GM23338 (cell line): ENCODE measurements around the gene DCAF17. TPM values are rescaled to one million over a fixed set of nuclear protein-coding genes. Genes with fewer than 3 reads are reported as not detected.

Source experiments
- ATAC-seq: fragments of 200-7000 bp; cut with Tn5 transposase; 3 replicates; pipeline ENCODE4 v1.9.1; 2020
- DNase-seq: peaks from one replicate; pipeline ENCODE4 v3.0.0-alpha.2; 2015; ENCODE audit warnings: low spot score
- H2AFZ ChIP-seq: fragments of 200-600 bp; sonication (generic); 2 replicates; pipeline ENCODE4 v1.8.0; 2016; ENCODE audit warnings: antibody characterized with exemption, mild to moderate bottlenecking, moderate library complexity
- H3F3A ChIP-seq: fragments of 200-600 bp; sonication (generic); replicated peaks from 2 replicates; pipeline ENCODE4 v1.8.0; 2017; ENCODE audit warnings: antibody characterized with exemption, mixed run types, low read depth
- H3K27ac ChIP-seq: fragments of 200-600 bp; sonication (generic); 2 replicates; pipeline ENCODE4 v1.6.1; 2016; ENCODE audit warnings: low read depth
- H3K27me3 ChIP-seq: fragments of 200-600 bp; sonication (generic); 2 replicates; pipeline ENCODE4 v1.8.0; 2016; ENCODE audit warnings: mild to moderate bottlenecking, mixed run types, moderate library complexity; ENCODE audit not compliant: insufficient read depth
- H3K36me3 ChIP-seq: fragments of 200-600 bp; sonication (generic); 2 replicates; pipeline ENCODE4 v1.8.0; 2016; ENCODE audit warnings: mild to moderate bottlenecking; ENCODE audit not compliant: insufficient read depth
- H3K4me1 ChIP-seq: fragments of 200-600 bp; sonication (generic); 2 replicates; pipeline ENCODE4 v1.8.0; 2016; ENCODE audit warnings: mild to moderate bottlenecking, moderate library complexity; ENCODE audit not compliant: insufficient read depth
- H3K4me2 ChIP-seq: fragments of 200-600 bp; sonication (generic); 2 replicates; pipeline ENCODE4 v1.7.1; 2017; ENCODE audit warnings: mixed run types
- H3K4me3 ChIP-seq: fragments of 200-600 bp; sonication (generic); 2 replicates; pipeline ENCODE4 v1.6.1; 2016; ENCODE audit warnings: mixed run types
- H3K79me2 ChIP-seq: fragments of 200-600 bp; sonication (generic); replicated peaks from 2 replicates; pipeline ENCODE4 v1.8.0; 2017; ENCODE audit warnings: mild to moderate bottlenecking; ENCODE audit not compliant: insufficient read depth
- H3K9me2 ChIP-seq: fragments of 200-600 bp; sonication (generic); 2 replicates; pipeline ENCODE4 v1.8.0; 2017; ENCODE audit not compliant: insufficient read depth
- H4K20me1 ChIP-seq: fragments of 200-600 bp; sonication (generic); replicated peaks from 2 replicates; pipeline ENCODE4 v1.8.0; 2017; ENCODE audit warnings: mild to moderate bottlenecking; ENCODE audit not compliant: insufficient read depth
- H3K27ac Mint-ChIP-seq: 2 replicates; pipeline ENCODE4 v1.8.0; 2020; ENCODE audit warnings: inconsistent platforms, mild to moderate bottlenecking, moderate library complexity, mixed read lengths
- H3K27me3 Mint-ChIP-seq: 3 replicates; pipeline ENCODE4 v1.8.0; 2022; ENCODE audit warnings: low read depth, mild to moderate bottlenecking, moderate library complexity, mixed read lengths, inconsistent platforms; ENCODE audit not compliant: insufficient read depth, poor library complexity
- H3K36me3 Mint-ChIP-seq: 3 replicates; pipeline ENCODE4 v1.8.0; 2021; ENCODE audit warnings: low read depth, mild to moderate bottlenecking, inconsistent platforms, moderate library complexity, mixed read lengths
- H3K4me1 Mint-ChIP-seq: 3 replicates; pipeline ENCODE4 v1.8.0; 2020; ENCODE audit warnings: mild to moderate bottlenecking, inconsistent platforms, mixed read lengths
- H3K4me3 Mint-ChIP-seq: 3 replicates; pipeline ENCODE4 v1.8.0; 2021; ENCODE audit warnings: moderate library complexity, mild to moderate bottlenecking, inconsistent platforms, mixed read lengths
- H3K9me3 Mint-ChIP-seq: 3 replicates; pipeline ENCODE4 v1.8.0; 2020; ENCODE audit warnings: moderate library complexity, mild to moderate bottlenecking, inconsistent platforms, mixed read lengths
- CREB1 ChIP-seq: fragments of 250-450 bp; sonication (Bioruptor Pico); IDR thresholded peaks from 2 replicates; pipeline ENCODE4 v1.5.0; 2020; ENCODE audit warnings: low read depth, mild to moderate bottlenecking, moderate library complexity
- EZH2 ChIP-seq: fragments of 200-600 bp; sonication (generic); IDR thresholded peaks from one replicate; pipeline ENCODE4 v1.8.0; 2017; ENCODE audit warnings: antibody characterized with exemption, mild to moderate bottlenecking, low read depth; ENCODE audit not compliant: unreplicated experiment
- EZH2phosphoT487 ChIP-seq: fragments of 200-600 bp; sonication (generic); IDR thresholded peaks from one replicate; pipeline ENCODE4 v1.8.1; 2018; ENCODE audit warnings: antibody characterized with exemption; ENCODE audit not compliant: unreplicated experiment
- JUNB ChIP-seq: IDR thresholded peaks from one replicate; pipeline ENCODE4 v1.6.1; 2016; ENCODE audit warnings: antibody characterized with exemption; ENCODE audit not compliant: unreplicated experiment
- POLR2AphosphoS5 ChIP-seq: IDR thresholded peaks from 2 replicates; pipeline ENCODE4 v1.6.1; 2016; ENCODE audit warnings: antibody characterized with exemption, low read depth
- STAT1 ChIP-seq: IDR thresholded peaks from one replicate; pipeline ENCODE4 v1.6.1; 2016; ENCODE audit warnings: antibody characterized with exemption; ENCODE audit not compliant: unreplicated experiment
- ZNF331 ChIP-seq: fragments of 250-450 bp; sonication (Bioruptor Pico); IDR thresholded peaks from 2 replicates; pipeline ENCODE4 v1.5.0; 2020; ENCODE audit warnings: low read depth, mild to moderate bottlenecking, moderate library complexity
- polyA plus RNA-seq: library from polyadenylated mRNA; unstranded; fragments of >200 nt; fragmentation: Nextera tagmentation; extraction: Ambion mirVana; gene quantifications from 2 replicates; pipeline ENCODE4 v1.2.1, GENCODE V29; 2016
- total RNA-seq: library from RNA; depleted of rRNA; stranded (reverse); fragments of >200 nt; shearing (Covaris generic); gene quantifications from 2 replicates; pipeline ENCODE4 v1.2.3, GENCODE V29; 2014
- TF ChIP-seq, protein P1 (sequence below): fragments of 250-450 bp; sonication (Bioruptor Pico); IDR thresholded peaks from 2 replicates; pipeline ENCODE4 v1.5.0; 2020; ENCODE audit warnings: mild to moderate bottlenecking, moderate library complexity
- TF ChIP-seq, protein P2 (sequence below): IDR thresholded peaks from 2 replicates; pipeline ENCODE4 v1.6.1; 2016; ENCODE audit warnings: antibody characterized with exemption
- TF ChIP-seq, protein P3 (sequence below): IDR thresholded peaks from one replicate; pipeline ENCODE4 v1.6.1; 2018; ENCODE audit warnings: antibody characterized with exemption; ENCODE audit not compliant: unreplicated experiment
- TF ChIP-seq, protein P4 (sequence below), 2 experiments: fragments of 200-600 bp in 1 of 2; sonication (generic) in 1 of 2; conservative IDR thresholded peaks; 2 replicates each; pipeline versions ENCODE4 v1.5.1 to v1.6.1; 2016 to 2017; ENCODE audit warnings: antibody characterized with exemption in 2 of 2, low read depth in 2 of 2, mild to moderate bottlenecking in 2 of 2, moderate library complexity in 1 of 2

The DCAF17 gene
- total and polyA plus RNA-seq, 2 experiments from 2014 or later, result 11.0 to 37.3 TPM

DNA sequence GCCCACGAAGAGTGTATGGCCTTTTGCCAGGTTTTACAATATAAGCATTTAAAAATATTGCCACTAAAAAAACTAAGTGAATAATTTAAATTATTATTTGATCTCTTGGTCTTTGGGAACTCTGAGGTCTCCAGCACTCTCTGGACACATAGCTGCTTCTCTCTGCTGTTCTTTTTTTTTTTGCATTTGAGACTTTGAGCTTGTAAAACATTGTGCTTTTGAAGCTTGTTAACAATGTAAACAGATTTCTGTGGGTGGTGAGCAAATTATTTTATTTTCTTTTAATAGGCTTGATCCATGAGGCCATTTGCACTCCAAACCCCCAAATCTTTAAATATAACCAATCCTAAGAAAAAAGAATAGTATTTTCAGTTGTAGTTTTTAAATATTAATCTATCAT, 42.0 kb downstream of the DCAF17 start (continued):
- TF ChIP-seq, protein P1, sequence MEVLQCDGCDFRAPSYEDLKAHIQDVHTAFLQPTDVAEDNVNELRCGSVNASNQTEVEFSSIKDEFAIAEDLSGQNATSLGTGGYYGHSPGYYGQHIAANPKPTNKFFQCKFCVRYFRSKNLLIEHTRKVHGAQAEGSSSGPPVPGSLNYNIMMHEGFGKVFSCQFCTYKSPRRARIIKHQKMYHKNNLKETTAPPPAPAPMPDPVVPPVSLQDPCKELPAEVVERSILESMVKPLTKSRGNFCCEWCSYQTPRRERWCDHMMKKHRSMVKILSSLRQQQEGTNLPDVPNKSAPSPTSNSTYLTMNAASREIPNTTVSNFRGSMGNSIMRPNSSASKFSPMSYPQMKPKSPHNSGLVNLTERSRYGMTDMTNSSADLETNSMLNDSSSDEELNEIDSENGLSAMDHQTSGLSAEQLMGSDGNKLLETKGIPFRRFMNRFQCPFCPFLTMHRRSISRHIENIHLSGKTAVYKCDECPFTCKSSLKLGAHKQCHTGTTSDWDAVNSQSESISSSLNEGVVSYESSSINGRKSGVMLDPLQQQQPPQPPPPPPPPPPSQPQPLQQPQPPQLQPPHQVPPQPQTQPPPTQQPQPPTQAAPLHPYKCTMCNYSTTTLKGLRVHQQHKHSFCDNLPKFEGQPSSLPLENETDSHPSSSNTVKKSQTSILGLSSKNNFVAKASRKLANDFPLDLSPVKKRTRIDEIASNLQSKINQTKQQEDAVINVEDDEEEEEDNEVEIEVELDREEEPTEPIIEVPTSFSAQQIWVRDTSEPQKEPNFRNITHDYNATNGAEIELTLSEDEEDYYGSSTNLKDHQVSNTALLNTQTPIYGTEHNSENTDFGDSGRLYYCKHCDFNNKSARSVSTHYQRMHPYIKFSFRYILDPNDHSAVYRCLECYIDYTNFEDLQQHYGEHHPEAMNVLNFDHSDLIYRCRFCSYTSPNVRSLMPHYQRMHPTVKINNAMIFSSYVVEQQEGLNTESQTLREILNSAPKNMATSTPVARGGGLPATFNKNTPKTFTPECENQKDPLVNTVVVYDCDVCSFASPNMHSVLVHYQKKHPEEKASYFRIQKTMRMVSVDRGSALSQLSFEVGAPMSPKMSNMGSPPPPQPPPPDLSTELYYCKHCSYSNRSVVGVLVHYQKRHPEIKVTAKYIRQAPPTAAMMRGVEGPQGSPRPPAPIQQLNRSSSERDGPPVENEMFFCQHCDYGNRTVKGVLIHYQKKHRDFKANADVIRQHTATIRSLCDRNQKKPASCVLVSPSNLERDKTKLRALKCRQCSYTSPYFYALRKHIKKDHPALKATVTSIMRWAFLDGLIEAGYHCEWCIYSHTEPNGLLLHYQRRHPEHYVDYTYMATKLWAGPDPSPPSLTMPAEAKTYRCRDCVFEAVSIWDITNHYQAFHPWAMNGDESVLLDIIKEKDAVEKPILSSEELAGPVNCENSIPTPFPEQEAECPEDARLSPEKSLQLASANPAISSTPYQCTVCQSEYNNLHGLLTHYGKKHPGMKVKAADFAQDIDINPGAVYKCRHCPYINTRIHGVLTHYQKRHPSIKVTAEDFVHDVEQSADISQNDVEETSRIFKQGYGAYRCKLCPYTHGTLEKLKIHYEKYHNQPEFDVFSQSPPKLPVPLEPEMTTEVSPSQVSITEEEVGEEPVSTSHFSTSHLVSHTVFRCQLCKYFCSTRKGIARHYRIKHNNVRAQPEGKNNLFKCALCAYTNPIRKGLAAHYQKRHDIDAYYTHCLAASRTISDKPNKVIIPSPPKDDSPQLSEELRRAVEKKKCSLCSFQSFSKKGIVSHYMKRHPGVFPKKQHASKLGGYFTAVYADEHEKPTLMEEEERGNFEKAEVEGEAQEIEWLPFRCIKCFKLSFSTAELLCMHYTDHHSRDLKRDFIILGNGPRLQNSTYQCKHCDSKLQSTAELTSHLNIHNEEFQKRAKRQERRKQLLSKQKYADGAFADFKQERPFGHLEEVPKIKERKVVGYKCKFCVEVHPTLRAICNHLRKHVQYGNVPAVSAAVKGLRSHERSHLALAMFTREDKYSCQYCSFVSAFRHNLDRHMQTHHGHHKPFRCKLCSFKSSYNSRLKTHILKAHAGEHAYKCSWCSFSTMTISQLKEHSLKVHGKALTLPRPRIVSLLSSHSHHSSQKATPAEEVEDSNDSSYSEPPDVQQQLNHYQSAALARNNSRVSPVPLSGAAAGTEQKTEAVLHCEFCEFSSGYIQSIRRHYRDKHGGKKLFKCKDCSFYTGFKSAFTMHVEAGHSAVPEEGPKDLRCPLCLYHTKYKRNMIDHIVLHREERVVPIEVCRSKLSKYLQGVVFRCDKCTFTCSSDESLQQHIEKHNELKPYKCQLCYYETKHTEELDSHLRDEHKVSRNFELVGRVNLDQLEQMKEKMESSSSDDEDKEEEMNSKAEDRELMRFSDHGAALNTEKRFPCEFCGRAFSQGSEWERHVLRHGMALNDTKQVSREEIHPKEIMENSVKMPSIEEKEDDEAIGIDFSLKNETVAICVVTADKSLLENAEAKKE (CRISPR knock-in tag), result no peak
- TF ChIP-seq CREB1 (CRISPR knock-in tag) (no peak), STAT1 (no peak)
- TF ChIP-seq, protein P2, sequence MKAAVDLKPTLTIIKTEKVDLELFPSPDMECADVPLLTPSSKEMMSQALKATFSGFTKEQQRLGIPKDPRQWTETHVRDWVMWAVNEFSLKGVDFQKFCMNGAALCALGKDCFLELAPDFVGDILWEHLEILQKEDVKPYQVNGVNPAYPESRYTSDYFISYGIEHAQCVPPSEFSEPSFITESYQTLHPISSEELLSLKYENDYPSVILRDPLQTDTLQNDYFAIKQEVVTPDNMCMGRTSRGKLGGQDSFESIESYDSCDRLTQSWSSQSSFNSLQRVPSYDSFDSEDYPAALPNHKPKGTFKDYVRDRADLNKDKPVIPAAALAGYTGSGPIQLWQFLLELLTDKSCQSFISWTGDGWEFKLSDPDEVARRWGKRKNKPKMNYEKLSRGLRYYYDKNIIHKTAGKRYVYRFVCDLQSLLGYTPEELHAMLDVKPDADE, result no peak

DNA sequence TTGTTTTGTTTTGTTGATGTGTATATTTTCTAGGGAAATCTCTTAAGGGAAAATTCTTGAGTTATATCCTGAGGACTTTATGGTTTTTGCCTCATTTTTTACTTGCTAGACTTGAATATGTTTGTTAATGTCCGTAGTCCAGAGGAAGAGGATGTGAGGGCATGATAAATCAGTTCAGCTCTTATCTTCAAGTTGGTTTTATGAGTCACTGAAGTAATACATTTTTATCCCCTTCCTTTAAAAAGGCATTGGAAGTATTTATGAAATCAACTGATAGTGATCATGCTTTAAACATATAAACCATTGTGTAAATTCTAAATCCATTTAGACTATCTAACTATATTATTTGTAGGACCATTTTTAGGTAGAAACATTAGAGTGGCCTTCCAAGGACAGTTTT, 44.3 kb downstream of the DCAF17 start:
- H3K36me3 ChIP-seq, result no peaks in the 10 kb centered on the region
- H3K9me2 ChIP-seq, result no peaks in the 10 kb centered on the region
- no peak for ATAC-seq
- H3K4me1 Mint-ChIP-seq, result peaks cover 22% of the 10 kb centered on the region; the same call in 2 of the 3 replicates
- no peak overlapping the region for H3K4me3 ChIP-seq
- no peak overlapping the region for H3K4me2 ChIP-seq
- no peaks in the 10 kb centered on the region for H3K27me3 Mint-ChIP-seq
- no peak overlapping the region for H3K27ac Mint-ChIP-seq
- H3K79me2 ChIP-seq, result no peaks in the 10 kb centered on the region
- H3K9me3 Mint-ChIP-seq, result no peaks in the 10 kb centered on the region
- H2AFZ ChIP-seq, result no peak overlapping the region
- no peak overlapping the region for H3K27ac ChIP-seq
- no peaks in the 10 kb centered on the region for H4K20me1 ChIP-seq
- H3K4me3 Mint-ChIP-seq, result no peak overlapping the region
- H3K27me3 ChIP-seq, result no peaks in the 10 kb centered on the region
- H3K36me3 Mint-ChIP-seq, result peaks cover 33% of the 10 kb centered on the region
- no peak for DNase-seq
- peaks cover 7% of the 10 kb centered on the region; the same call in 1 of the 2 replicates for H3K4me1 ChIP-seq
- H3F3A ChIP-seq, result no peaks in the 10 kb centered on the region
- TF ChIP-seq, protein P3, sequence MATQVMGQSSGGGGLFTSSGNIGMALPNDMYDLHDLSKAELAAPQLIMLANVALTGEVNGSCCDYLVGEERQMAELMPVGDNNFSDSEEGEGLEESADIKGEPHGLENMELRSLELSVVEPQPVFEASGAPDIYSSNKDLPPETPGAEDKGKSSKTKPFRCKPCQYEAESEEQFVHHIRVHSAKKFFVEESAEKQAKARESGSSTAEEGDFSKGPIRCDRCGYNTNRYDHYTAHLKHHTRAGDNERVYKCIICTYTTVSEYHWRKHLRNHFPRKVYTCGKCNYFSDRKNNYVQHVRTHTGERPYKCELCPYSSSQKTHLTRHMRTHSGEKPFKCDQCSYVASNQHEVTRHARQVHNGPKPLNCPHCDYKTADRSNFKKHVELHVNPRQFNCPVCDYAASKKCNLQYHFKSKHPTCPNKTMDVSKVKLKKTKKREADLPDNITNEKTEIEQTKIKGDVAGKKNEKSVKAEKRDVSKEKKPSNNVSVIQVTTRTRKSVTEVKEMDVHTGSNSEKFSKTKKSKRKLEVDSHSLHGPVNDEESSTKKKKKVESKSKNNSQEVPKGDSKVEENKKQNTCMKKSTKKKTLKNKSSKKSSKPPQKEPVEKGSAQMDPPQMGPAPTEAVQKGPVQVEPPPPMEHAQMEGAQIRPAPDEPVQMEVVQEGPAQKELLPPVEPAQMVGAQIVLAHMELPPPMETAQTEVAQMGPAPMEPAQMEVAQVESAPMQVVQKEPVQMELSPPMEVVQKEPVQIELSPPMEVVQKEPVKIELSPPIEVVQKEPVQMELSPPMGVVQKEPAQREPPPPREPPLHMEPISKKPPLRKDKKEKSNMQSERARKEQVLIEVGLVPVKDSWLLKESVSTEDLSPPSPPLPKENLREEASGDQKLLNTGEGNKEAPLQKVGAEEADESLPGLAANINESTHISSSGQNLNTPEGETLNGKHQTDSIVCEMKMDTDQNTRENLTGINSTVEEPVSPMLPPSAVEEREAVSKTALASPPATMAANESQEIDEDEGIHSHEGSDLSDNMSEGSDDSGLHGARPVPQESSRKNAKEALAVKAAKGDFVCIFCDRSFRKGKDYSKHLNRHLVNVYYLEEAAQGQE, result no peak
- TF ChIP-seq POLR2AphosphoS5 (no peak), EZH2phosphoT487 (no peak), ZNF331 (CRISPR knock-in tag) (no peak), EZH2 (no peak), JUNB (no peak), STAT1 (no peak)
- TF ChIP-seq, protein P2, result no peak
- TF ChIP-seq, protein P4, sequence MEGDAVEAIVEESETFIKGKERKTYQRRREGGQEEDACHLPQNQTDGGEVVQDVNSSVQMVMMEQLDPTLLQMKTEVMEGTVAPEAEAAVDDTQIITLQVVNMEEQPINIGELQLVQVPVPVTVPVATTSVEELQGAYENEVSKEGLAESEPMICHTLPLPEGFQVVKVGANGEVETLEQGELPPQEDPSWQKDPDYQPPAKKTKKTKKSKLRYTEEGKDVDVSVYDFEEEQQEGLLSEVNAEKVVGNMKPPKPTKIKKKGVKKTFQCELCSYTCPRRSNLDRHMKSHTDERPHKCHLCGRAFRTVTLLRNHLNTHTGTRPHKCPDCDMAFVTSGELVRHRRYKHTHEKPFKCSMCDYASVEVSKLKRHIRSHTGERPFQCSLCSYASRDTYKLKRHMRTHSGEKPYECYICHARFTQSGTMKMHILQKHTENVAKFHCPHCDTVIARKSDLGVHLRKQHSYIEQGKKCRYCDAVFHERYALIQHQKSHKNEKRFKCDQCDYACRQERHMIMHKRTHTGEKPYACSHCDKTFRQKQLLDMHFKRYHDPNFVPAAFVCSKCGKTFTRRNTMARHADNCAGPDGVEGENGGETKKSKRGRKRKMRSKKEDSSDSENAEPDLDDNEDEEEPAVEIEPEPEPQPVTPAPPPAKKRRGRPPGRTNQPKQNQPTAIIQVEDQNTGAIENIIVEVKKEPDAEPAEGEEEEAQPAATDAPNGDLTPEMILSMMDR (conservative IDR thresholded peaks at IDR 0.05; ENCODE audit: low read depth in 2 of 2), result no peak
